ENCODE results near the gene KCNH2. TPM values are rescaled to one million over a fixed set of nuclear protein-coding genes. Genes with fewer than 3 reads are reported as not detected.
A peak's percentile ranks its signal among the peaks of the same experiment; 100 is the strongest.
"Not testable (repeated sequence)": the region's sequence is repeated elsewhere in the genome, so short reads cannot be mapped to it uniquely, and the experiment has no call there.

KCNH2 gene
- total RNA-seq, 1 experiment from 2014 or later: 1.8 TPM

GRCh38 chr7:150911590-150912267 lies 66.4 kb downstream of the KCNH2 start:
- in situ Hi-C loops (cut with HindIII; ENCODE audit: low pct_unique_long_range_greater_than_20kb, low sequenced_read_pairs): no loop called here
- BruUV-seq (replicated peaks): no TSS peak
- ChIA-PET POLR2A (interaction anchor here (0.6 kb wide), 1 partner anchor 332 kb away, joined by 5 read pairs; no protein-coding TSS in a partner anchor), CTCF (interaction anchor here (0.7 to 1.0 kb wide), 2 partner anchors 13 to 74 kb away, joined by 3 to 4 read pairs; no protein-coding TSS in a partner anchor)
- Histone ChIP-seq H3K9me3 (ENCODE audit: control insufficient read depth, insufficient read depth, low read depth, low read length) (no peaks in the 10 kb centered on the region), H3K27ac (ENCODE audit: low read length) (no peak overlapping the region), H3K27me3 (ENCODE audit: control insufficient read depth, insufficient read depth, low read length) (peaks cover 7% of the 10 kb centered on the region; the same call in 1 of the 2 replicates), H3K4me1 (ENCODE audit: control insufficient read depth, insufficient read depth, low read length) (no peaks in the 10 kb centered on the region), H3K36me3 (ENCODE audit: control insufficient read depth, insufficient read depth, low read length) (no peaks in the 10 kb centered on the region), H3K4me3 (ENCODE audit: low read depth in 2 of 2, low read length in 2 of 2) (no peak overlapping the region)
- DNase-seq (ENCODE audit: low read depth, low spot score) (no peak), ATAC-seq (0 out of 2 replicates have a peak, but pooled peaks have one; percentile 22)
- TF ChIP-seq REST (IDR thresholded peaks at IDR 0.05; ENCODE audit: insufficient read depth in 1 of 2, low read depth in 2 of 2, low read length in 1 of 2) (no peak), SIN3A (IDR thresholded peaks at IDR 0.05; ENCODE audit: borderline replicate concordance, insufficient read depth, low read depth, low read length) (no peak), TCF7L2 (IDR thresholded peaks at IDR 0.05; ENCODE audit: low read depth, low read length) (no peak), POLR2AphosphoS5 (IDR thresholded peaks at IDR 0.05; ENCODE audit: low read depth, low read length) (no peak), CTCF (IDR thresholded peaks at IDR 0.05) (no peak)
- intact Hi-C loops (cut with micrococcal nuclease; ENCODE audit: unreplicated experiment): no loop called here

DNA sequence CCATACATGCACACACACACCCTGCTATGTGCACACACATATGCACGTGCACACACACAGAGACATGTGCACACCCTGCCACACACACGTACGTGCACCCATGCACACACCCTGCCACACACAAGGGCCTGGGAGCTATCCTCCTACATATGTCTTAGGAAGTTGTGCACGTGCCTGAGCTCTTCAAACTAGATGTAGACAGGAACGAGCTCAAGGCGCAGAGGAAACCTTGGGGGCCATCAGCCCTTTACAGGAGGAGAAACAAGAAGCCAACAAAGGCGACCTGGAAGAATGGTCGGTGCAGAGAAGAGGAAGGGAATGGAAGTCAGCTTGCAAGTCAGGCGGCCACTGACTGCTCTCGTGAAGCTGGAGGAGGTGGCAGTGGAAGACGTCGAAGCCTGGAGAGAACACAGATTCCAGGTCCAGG lies 67.1 kb downstream of the KCNH2 start:
- in situ Hi-C loops (cut with HindIII; ENCODE audit: low pct_unique_long_range_greater_than_20kb, low sequenced_read_pairs) (no loop called here), intact Hi-C loops (cut with micrococcal nuclease; ENCODE audit: unreplicated experiment) (no loop called here)
- no peak overlapping the region for H3K27ac ChIP-seq (ENCODE audit: low read length)
- TF ChIP-seq REST (IDR thresholded peaks at IDR 0.05; ENCODE audit: insufficient read depth in 1 of 2, low read depth in 2 of 2, low read length in 1 of 2) (no peak), SIN3A (IDR thresholded peaks at IDR 0.05; ENCODE audit: borderline replicate concordance, insufficient read depth, low read depth, low read length) (no peak), TCF7L2 (IDR thresholded peaks at IDR 0.05; ENCODE audit: low read depth, low read length) (no peak), POLR2AphosphoS5 (IDR thresholded peaks at IDR 0.05; ENCODE audit: low read depth, low read length) (no peak), CTCF (IDR thresholded peaks at IDR 0.05) (no peak)
- H3K4me3 ChIP-seq (ENCODE audit: low read depth in 2 of 2, low read length in 2 of 2): no peak overlapping the region
- peaks cover 7% of the 10 kb centered on the region; the same call in 1 of the 2 replicates for H3K27me3 ChIP-seq (ENCODE audit: control insufficient read depth, insufficient read depth, low read length)
- ATAC-seq (peak; percentile 60), DNase-seq (ENCODE audit: low read depth, low spot score) (no peak)
- H3K9me3 ChIP-seq (ENCODE audit: control insufficient read depth, insufficient read depth, low read depth, low read length): no peaks in the 10 kb centered on the region
- POLR2A ChIA-PET: interaction anchor here (0.6 kb wide), 1 partner anchor 410 kb away, joined by 4 read pairs; no protein-coding TSS in a partner anchor
- BruUV-seq (replicated peaks): no TSS peak
- no peaks in the 10 kb centered on the region for H3K4me1 ChIP-seq (ENCODE audit: control insufficient read depth, insufficient read depth, low read length)
- CTCF ChIA-PET: interaction anchor here (0.7 kb wide), 1 partner anchor 113 kb away, joined by 3 read pairs; no protein-coding TSS in a partner anchor
- no peaks in the 10 kb centered on the region for H3K36me3 ChIP-seq (ENCODE audit: control insufficient read depth, insufficient read depth, low read length)

DNA sequence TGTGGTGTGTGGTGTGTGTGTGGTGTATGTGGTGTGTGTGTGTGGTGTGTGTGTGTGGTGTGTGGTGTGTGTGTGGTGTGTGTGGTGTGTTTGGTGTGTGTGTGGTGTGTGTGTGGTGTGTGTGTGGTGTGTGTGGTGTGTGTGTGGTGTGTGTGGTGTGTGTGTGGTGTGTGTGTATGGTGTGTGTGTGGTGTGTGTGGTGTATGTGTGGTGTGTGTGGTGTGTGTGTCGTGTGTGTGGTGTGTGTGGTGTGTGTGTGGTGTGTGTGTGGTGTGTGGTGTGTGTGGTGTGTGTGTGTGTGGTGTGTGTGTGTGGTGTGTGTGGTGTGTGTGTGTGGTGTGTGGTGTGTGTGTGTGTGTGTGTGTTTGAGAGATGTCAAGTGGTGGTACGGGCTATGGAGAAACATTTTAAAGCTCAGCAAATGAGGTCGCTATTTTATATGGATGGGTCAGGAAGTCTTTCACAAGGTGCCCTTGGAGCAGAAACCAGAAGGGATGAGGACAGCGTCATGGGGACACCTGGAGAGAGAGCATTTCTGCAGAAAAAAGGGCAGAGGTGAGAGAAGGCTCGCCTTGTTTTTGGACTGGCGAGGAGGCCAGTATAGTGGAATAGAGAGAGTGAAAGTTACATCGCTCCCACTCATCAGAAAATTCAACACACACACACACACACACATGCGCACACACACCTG lies 67.7 kb downstream of the KCNH2 start:
- H3K4me3 ChIP-seq (ENCODE audit: low read depth in 2 of 2, low read length in 2 of 2); H3K27ac ChIP-seq (ENCODE audit: low read length); BruUV-seq (replicated peaks); in situ Hi-C loops (cut with HindIII; ENCODE audit: low pct_unique_long_range_greater_than_20kb, low sequenced_read_pairs); H3K36me3 ChIP-seq (ENCODE audit: control insufficient read depth, insufficient read depth, low read length); intact Hi-C loops (cut with micrococcal nuclease; ENCODE audit: unreplicated experiment); H3K4me1 ChIP-seq (ENCODE audit: control insufficient read depth, insufficient read depth, low read length); DNase-seq (ENCODE audit: low read depth, low spot score); H3K9me3 ChIP-seq (ENCODE audit: control insufficient read depth, insufficient read depth, low read depth, low read length); H3K27me3 ChIP-seq (ENCODE audit: control insufficient read depth, insufficient read depth, low read length): not testable (repeated sequence)
- CTCF ChIA-PET: interaction anchor here (0.7 kb wide), 1 partner anchor 113 kb away, joined by 3 read pairs; no protein-coding TSS in a partner anchor
- peak; percentile 45; the same call in 1 of the 2 replicates for ATAC-seq
- POLR2A ChIA-PET: interaction anchor here (0.6 kb wide), 1 partner anchor 410 kb away, joined by 4 read pairs; no protein-coding TSS in a partner anchor
